CD4-positive, alpha-beta T cell (primary cell): ENCODE measurements around the gene SLC50A1. TPM values are rescaled to one million over a fixed set of nuclear protein-coding genes. Genes with fewer than 3 reads are reported as not detected.

ENCODE experiments used
- ATAC-seq: fragments of 200-7000 bp; cut with Tn5 transposase; one replicate; pipeline ENCODE4 v1.10.0; 2022; ENCODE audit warnings: mild to moderate bottlenecking; ENCODE audit not compliant: poor library complexity
- CTCF ChIA-PET: fragments of 350-600 bp; sonication (Branson Sonifier 250); formaldehyde crosslinking; loops from one replicate; lab custom pipeline; 2021; ENCODE audit warnings: antibody characterized with exemption, inconsistent platforms; lab: Charles Lee
- POLR2A ChIA-PET: fragments of 350-600 bp; sonication (Branson Sonifier 250); formaldehyde crosslinking; loops from one replicate; lab custom pipeline; 2021; ENCODE audit warnings: antibody characterized with exemption, inconsistent platforms; lab: Charles Lee
- DNase-seq, 14 experiments: peaks; one replicate each; pipeline ENCODE4 v3.0.0-alpha.2; 2013 to 2020; ENCODE audit warnings: mixed read lengths in 2 of 14
- H3K27ac ChIP-seq, 2 donors: one replicate each; pipeline versions ENCODE4 v1.5.1 to v1.7.0; 2013; ENCODE audit warnings: low read length in 2 of 2, low read depth in 1 of 2, mild to moderate bottlenecking in 1 of 2
- H3K27me3 ChIP-seq, 2 experiments: 1 replicate in 1 of 2; 2 replicates in 1 of 2; pipeline versions ENCODE4 v1.6.1 to v1.7.0; 2013; ENCODE audit warnings: low read length in 2 of 2, control low read depth in 1 of 2, mild to moderate bottlenecking in 1 of 2, moderate library complexity in 1 of 2; ENCODE audit not compliant: insufficient read depth in 2 of 2, control insufficient read depth in 1 of 2
- H3K36me3 ChIP-seq: one replicate; pipeline ENCODE4 v1.6.1; 2013; ENCODE audit warnings: low read length, control low read depth; ENCODE audit not compliant: insufficient read depth
- H3K4me1 ChIP-seq: one replicate; pipeline ENCODE4 v1.6.1; 2013; ENCODE audit warnings: low read length, control low read depth; ENCODE audit not compliant: insufficient read depth
- H3K4me3 ChIP-seq: one replicate; pipeline ENCODE4 v1.5.1; 2013; ENCODE audit warnings: mild to moderate bottlenecking, low read length, moderate library complexity
- H3K9me3 ChIP-seq, 2 experiments: 1 replicate in 1 of 2; 2 replicates in 1 of 2; pipeline versions ENCODE4 v1.6.1 to v1.7.0; 2013; ENCODE audit warnings: low read length in 2 of 2, mild to moderate bottlenecking in 2 of 2, control low read depth in 1 of 2, moderate library complexity in 1 of 2; ENCODE audit not compliant: control insufficient read depth in 1 of 2, insufficient read depth in 1 of 2
- H3K27ac Mint-ChIP-seq: one replicate; pipeline ENCODE4 v1.8.0; 2020; ENCODE audit warnings: mixed read lengths
- H3K27me3 Mint-ChIP-seq: one replicate; pipeline ENCODE4 v1.8.0; 2021; ENCODE audit warnings: mixed read lengths
- H3K36me3 Mint-ChIP-seq: one replicate; pipeline ENCODE4 v1.8.0; 2021; ENCODE audit warnings: low read depth, mixed read lengths
- H3K4me1 Mint-ChIP-seq: one replicate; pipeline ENCODE4 v1.8.0; 2021; ENCODE audit warnings: low read depth, mixed read lengths
- H3K4me3 Mint-ChIP-seq: one replicate; pipeline ENCODE4 v1.8.0; 2020; ENCODE audit warnings: mild to moderate bottlenecking, mixed read lengths
- H3K9me3 Mint-ChIP-seq: one replicate; pipeline ENCODE4 v1.8.0; 2020; ENCODE audit warnings: mixed read lengths
- CTCF ChIP-seq: fragments of 200-600 bp; IDR thresholded peaks from one replicate; pipeline ENCODE4 v1.8.0; 2022; ENCODE audit warnings: antibody characterized with exemption, mild to moderate bottlenecking
- intact Hi-C, 2 experiments: fragments of 100-400 bp; cut with DNase I in 1 of 2; cut with micrococcal nuclease in 1 of 2; formaldehyde crosslinking; loops; one replicate each; pipeline versions ENCODE4 v1.15.1 to v1.9.0; 2023 to 2025; cut with DNase I, micrococcal nuclease
- total RNA-seq, 174 experiments: library from RNA in 2 of 174; stranded (reverse) in 2 of 174; gene quantifications; one replicate each; pipeline ENCODE4 v1.2.3 and lab custom pipeline; 2021 to 2026

SLC50A1 gene
- total RNA-seq, 2 experiments from 2014 or later, result 10.2 to 12.5 TPM

GRCh38 chr1:155125946-155126555 is 9.6 kb upstream of the SLC50A1 start:
- Mint-ChIP-seq H3K9me3 (no peaks in the 10 kb centered on the region), H3K36me3 (peaks cover 7% of the 10 kb centered on the region), H3K27me3 (peaks cover 34% of the 10 kb centered on the region), H3K4me3 (peak overlapping the region; percentile 74), H3K4me1 (peaks cover 38% of the 10 kb centered on the region), H3K27ac (no peak overlapping the region)
- Histone ChIP-seq H3K4me3 (no peak overlapping the region), H3K4me1 (peaks cover 41% of the 10 kb centered on the region), H3K27ac (no peak overlapping the region), H3K9me3 (no peaks in the 10 kb centered on the region), H3K27me3 (peaks cover 7 to 15% of the 10 kb centered on the region in 2 experiments), H3K36me3 (no peaks in the 10 kb centered on the region)
- DNase-seq (no peak), ATAC-seq (no peak)
- POLR2A ChIA-PET, result interaction anchor here (1.9 kb wide), 1 partner anchor 10 kb away, joined by 10 read pairs; the partner anchor contains the start of gene SLC50A1
- CTCF ChIA-PET, result interaction anchor here (1.2 kb wide), 1 partner anchor 34 kb away, joined by 5 read pairs; no protein-coding TSS in a partner anchor
- no peak for TF ChIP-seq CTCF
- intact Hi-C loops, result loop anchor here (5.0 kb wide), 2 partner anchors 34 to 41 kb away; no protein-coding TSS in a partner anchor

GRCh38 chr1:155126556-155127104 is 9.0 kb upstream of the SLC50A1 start:
- peak overlapping the region; percentile 59 for H3K4me3 ChIP-seq

More at GRCh38 chr1:155126556-155127104, 9.0 kb upstream of the SLC50A1 start:
- Histone ChIP-seq H3K27ac (no peak overlapping the region), H3K36me3 (no peaks in the 10 kb centered on the region), H3K9me3 (no peaks in the 10 kb centered on the region), H3K27me3 (peaks cover 7 to 15% of the 10 kb centered on the region in 2 experiments), H3K4me1 (peaks cover 41% of the 10 kb centered on the region)
- no peak for TF ChIP-seq CTCF
- CTCF ChIA-PET, result interaction anchor here (1.2 kb wide), 1 partner anchor 35 kb away, joined by 5 read pairs; no protein-coding TSS in a partner anchor
- Mint-ChIP-seq H3K4me1 (peaks cover 38% of the 10 kb centered on the region), H3K9me3 (no peaks in the 10 kb centered on the region), H3K4me3 (peak overlapping the region; percentile 82), H3K27me3 (peaks cover 29% of the 10 kb centered on the region), H3K27ac (peak overlapping the region; percentile 46), H3K36me3 (peaks cover 10% of the 10 kb centered on the region)
- POLR2A ChIA-PET, result interaction anchor here (1.1 to 1.9 kb wide), 2 partner anchors 9 to 67 kb away, joined by 3 to 10 read pairs; partner anchors contain the start of gene SLC50A1
- ATAC-seq, result peak; percentile 75
- intact Hi-C loops, result loop anchor here (5.0 kb wide), 2 partner anchors 34 to 41 kb away; no protein-coding TSS in a partner anchor
- peak in 9 of 14 experiments; percentile 9 to 74 (median 46) for DNase-seq
